AG04449 (cell line): ENCODE measurements around the gene CPA4.

Experiments used
- CTCF ChIA-PET: fragments of 350-600 bp; formaldehyde crosslinking; extraction: SDS; loops from one replicate; lab custom pipeline; 2021; ENCODE audit warnings: antibody characterized with exemption; lab: Yijun Ruan, JAX
- POLR2A ChIA-PET: fragments of 400-600, 350-600 bp; formaldehyde crosslinking; extraction: SDS; loops from one replicate; lab custom pipeline; 2020; ENCODE audit warnings: antibody characterized with exemption, inconsistent platforms; lab: Yijun Ruan, JAX
- DNase-seq: peaks from one replicate; pipeline ENCODE4 v3.0.0-alpha.2; 2010; ENCODE audit warnings: low read depth, low spot score
- H3K4me3 ChIP-seq: 2 replicates; pipeline ENCODE4 v1.5.1; 2011; ENCODE audit warnings: low read depth, mild to moderate bottlenecking, control low read depth, low read length
- CTCF ChIP-seq: IDR thresholded peaks from one replicate; pipeline ENCODE4 v1.5.1; 2011; ENCODE audit warnings: mild to moderate bottlenecking, moderate library complexity, low read length, control low read depth, inconsistent platforms; ENCODE audit not compliant: insufficient read depth; ENCODE audit errors: missing control alignments

CPA4 gene

GRCh38 chr7:130274983-130275591 is 17.9 kb upstream of the CPA4 start:
- TF ChIP-seq CTCF = no peak
- CTCF ChIA-PET = interaction anchor here (1.9 kb wide), 1 partner anchor 70 kb away, joined by 5 read pairs; the partner anchor contains the start of gene TMEM209
- no peak overlapping the region for H3K4me3 ChIP-seq
- no peak for DNase-seq
- POLR2A ChIA-PET = no interaction called here

- POLR2A ChIA-PET = no interaction called here
- no peak overlapping the region for H3K4me3 ChIP-seq
- TF ChIP-seq CTCF = no peak
- CTCF ChIA-PET = no interaction called here
- DNase-seq = no peak
These were observed 17.1 kb upstream of the CPA4 start for GRCh38 chr7:130275826-130276297.

- CTCF ChIA-PET = interaction anchor here (0.7 to 4.1 kb wide), 13 partner anchors 8 to 556 kb away, joined by 3 to 47 read pairs (median 4); partner anchors contain the start of genes CPA4 and TMEM209
- no peak overlapping the region for H3K4me3 ChIP-seq
- no peak for TF ChIP-seq CTCF
- POLR2A ChIA-PET = interaction anchor here (0.7 to 2.1 kb wide), 3 partner anchors 16 to 95 kb away, joined by 4 to 9 read pairs (median 6); partner anchors contain the start of genes CPA4 and TMEM209
- DNase-seq = no peak
These were observed 15.9 kb upstream of the CPA4 start for GRCh38 chr7:130276796-130277762.

GRCh38 chr7:130277763-130278643 is 15.0 kb upstream of the CPA4 start:
- TF ChIP-seq CTCF = peak; percentile 38
- H3K4me3 ChIP-seq = no peak overlapping the region
- DNase-seq = no peak
- CTCF ChIA-PET = interaction anchor here (0.6 to 4.1 kb wide), 25 partner anchors 9 to 555 kb away, joined by 3 to 47 read pairs (median 3); partner anchors contain the start of genes CPA2, CPA4, CPA5 and TMEM209
- POLR2A ChIA-PET = interaction anchor here (1.3 to 2.1 kb wide), 2 partner anchors 15 to 73 kb away, joined by 6 to 9 read pairs; partner anchors contain the start of genes CPA4 and TMEM209

GRCh38 chr7:130278860-130279259 is 14.1 kb upstream of the CPA4 start:
- POLR2A ChIA-PET = interaction anchor here (1.4 kb wide), 1 partner anchor 14 kb away, joined by 3 read pairs; the partner anchor contains the start of gene CPA4
- H3K4me3 ChIP-seq = no peak overlapping the region
- CTCF ChIA-PET = interaction anchor here (0.6 to 4.1 kb wide), 20 partner anchors 9 to 444 kb away, joined by 3 to 47 read pairs (median 4); partner anchors contain the start of genes CPA2, CPA4 and CPA5
- TF ChIP-seq CTCF = no peak
- peak; percentile 89 for DNase-seq
